Esophagus muscularis mucosa (tissue), 3 donors: Measurements from ENCODE around the gene MRPS33.

Experiments used
- CTCF ChIP-seq, 3 experiments: fragments of 200-600 bp in 2 of 3; fragments of 450-650 bp in 1 of 3; sonication (generic) in 2 of 3; IDR thresholded peaks; one replicate each; pipeline ENCODE4 v1.5.1; 2017 to 2019; ENCODE audit warnings: antibody characterized with exemption in 3 of 3, mild to moderate bottlenecking in 2 of 3, moderate library complexity in 1 of 3
- POLR2A ChIP-seq: fragments of 450-650 bp; IDR thresholded peaks from one replicate; pipeline ENCODE4 v1.6.1; 2017; ENCODE audit warnings: antibody characterized with exemption, moderate library complexity, mild to moderate bottlenecking, low read depth
- POLR2AphosphoS5 ChIP-seq, 2 donors: sonication (generic); formaldehyde crosslinking; IDR thresholded peaks; one replicate each; pipeline ENCODE4 v1.6.1; 2017; ENCODE audit warnings: antibody characterized with exemption in 2 of 2

- TF ChIP-seq CTCF (IDR thresholded peaks at IDR 0.05) (no peak), POLR2A (no peak), POLR2AphosphoS5 (IDR thresholded peaks at IDR 0.05) (no peak)
Measured at GRCh38 chr7:141024668-141025067, 9.9 kb upstream of the MRPS33 start.
